ENCODE data around the gene PCGF6. TPM values are rescaled to one million over a fixed set of nuclear protein-coding genes. Genes with fewer than 3 reads are reported as not detected.

PCGF6 gene
- total RNA-seq, 4 donors from 2014 or later, result 5.4 to 10.9 (median 7.0) TPM

DNA sequence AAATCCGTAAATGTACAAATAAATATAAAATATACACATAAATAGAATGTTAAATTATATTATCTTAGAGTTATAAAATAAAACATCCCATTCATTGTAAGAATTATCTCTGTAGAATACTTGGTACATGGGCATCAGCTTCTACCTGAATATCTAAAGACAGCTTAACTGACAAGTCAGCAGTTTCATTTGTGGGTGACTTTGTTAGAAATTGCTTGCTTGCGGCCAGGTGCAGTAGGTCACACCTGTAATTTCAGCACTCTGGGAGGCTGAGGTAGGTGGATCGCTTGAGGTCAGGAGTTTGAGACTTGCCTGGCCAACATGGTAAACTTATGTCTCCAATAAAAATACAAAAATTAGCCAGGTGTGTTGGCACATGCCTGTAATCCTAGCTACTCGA lies 14.6 kb downstream of the PCGF6 start:
- WGBS, 2 donors, result 87 to 93% methylated on average over 4 of the region's 4 CpGs
- intact Hi-C loops (cut with DNase I; ENCODE audit: low total_unique reads), result no loop called here
- no peak for TF ChIP-seq POLR2A (IDR thresholded peaks at IDR 0.05)
- TF ChIP-seq, protein P1, sequence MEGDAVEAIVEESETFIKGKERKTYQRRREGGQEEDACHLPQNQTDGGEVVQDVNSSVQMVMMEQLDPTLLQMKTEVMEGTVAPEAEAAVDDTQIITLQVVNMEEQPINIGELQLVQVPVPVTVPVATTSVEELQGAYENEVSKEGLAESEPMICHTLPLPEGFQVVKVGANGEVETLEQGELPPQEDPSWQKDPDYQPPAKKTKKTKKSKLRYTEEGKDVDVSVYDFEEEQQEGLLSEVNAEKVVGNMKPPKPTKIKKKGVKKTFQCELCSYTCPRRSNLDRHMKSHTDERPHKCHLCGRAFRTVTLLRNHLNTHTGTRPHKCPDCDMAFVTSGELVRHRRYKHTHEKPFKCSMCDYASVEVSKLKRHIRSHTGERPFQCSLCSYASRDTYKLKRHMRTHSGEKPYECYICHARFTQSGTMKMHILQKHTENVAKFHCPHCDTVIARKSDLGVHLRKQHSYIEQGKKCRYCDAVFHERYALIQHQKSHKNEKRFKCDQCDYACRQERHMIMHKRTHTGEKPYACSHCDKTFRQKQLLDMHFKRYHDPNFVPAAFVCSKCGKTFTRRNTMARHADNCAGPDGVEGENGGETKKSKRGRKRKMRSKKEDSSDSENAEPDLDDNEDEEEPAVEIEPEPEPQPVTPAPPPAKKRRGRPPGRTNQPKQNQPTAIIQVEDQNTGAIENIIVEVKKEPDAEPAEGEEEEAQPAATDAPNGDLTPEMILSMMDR (IDR thresholded peaks at IDR 0.05), result no peak
- no peak for DNase-seq (ENCODE audit: low spot score in 2 of 2)
- no peak overlapping the region for H3K4me3 ChIP-seq (ENCODE audit: low read depth, poor library complexity, severe bottlenecking)

DNA sequence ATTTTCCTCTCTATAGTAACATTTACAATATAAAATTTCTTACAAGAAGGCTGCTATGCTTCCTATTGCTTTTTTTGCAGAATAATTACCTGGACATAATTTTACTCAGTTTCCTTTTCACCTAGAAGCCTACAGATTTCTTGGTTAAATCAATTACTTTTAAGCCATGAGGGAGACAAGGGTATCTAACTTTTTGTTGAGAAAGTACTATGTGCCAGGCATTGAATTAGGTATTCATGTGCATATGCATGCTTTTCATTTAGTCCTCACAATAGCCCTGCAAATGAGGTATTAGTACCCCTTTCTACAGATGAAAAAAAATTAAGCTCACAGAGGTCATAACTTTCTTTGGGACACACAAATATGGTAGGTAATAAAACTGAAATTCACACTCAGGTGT lies 16.4 kb downstream of the PCGF6 start:
- no peak overlapping the region for H3K4me3 ChIP-seq (ENCODE audit: low read depth, poor library complexity, severe bottlenecking)
- intact Hi-C loops (cut with DNase I; ENCODE audit: low total_unique reads), result no loop called here
- TF ChIP-seq, protein P1 (IDR thresholded peaks at IDR 0.05), result no peak
- no peak for TF ChIP-seq POLR2A (IDR thresholded peaks at IDR 0.05)
- no peak for DNase-seq (ENCODE audit: low spot score in 2 of 2)

DNA sequence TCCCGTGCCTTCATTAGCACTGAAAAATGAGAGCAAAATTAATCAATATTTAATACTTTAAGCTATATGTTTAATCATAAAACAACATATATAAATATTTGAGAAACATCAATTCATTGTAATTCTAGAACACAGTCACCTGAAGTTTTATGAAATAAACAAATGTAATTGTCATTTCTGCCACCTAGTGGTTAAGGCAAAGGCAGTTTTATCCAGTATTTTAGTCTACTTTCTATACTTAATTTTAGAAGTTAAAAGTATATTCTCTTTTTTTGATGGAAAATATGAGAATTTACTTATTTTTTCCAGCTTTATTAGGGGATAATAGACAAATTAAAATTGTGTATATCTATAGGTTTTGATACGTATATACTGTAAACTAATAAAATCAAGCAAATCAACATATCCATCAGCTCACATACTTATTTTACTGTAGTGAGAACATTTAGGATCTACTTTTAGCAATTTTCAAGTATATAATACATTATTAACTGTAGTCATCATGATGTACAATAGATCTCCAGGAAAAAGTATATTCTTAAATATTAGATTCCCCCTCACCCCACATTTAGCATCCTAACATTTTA lies 16.9 kb downstream of the PCGF6 start:
- no peak overlapping the region for H3K4me3 ChIP-seq (ENCODE audit: low read depth, poor library complexity, severe bottlenecking)
- 85 to 92% methylated on average over 2 of the region's 2 CpGs for WGBS, 2 donors
- TF ChIP-seq POLR2A (IDR thresholded peaks at IDR 0.05), result no peak
- TF ChIP-seq, protein P1 (IDR thresholded peaks at IDR 0.05), result no peak
- DNase-seq (ENCODE audit: low spot score in 2 of 2), result no peak
- intact Hi-C loops (cut with DNase I; ENCODE audit: low total_unique reads), result no loop called here

DNA sequence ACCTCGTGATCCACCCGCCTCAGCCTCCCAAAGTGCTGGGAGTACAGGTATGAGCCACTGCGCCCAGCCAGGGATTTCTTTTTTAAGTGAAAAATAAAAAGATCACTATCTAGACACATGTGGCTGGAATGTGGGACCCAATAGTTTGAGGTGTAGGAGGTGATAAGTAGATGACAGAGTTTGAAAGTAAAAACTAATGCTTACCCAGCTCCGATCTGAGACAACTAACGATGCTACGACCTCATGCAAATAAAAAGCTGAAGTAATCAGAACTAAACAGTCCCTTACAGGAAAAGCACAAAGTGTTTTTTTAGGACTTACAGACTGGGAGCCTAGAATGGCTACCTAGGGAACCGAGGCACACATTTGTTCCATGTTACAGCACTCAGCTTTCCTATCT lies 23.0 kb downstream of the PCGF6 start:
- H3K4me3 ChIP-seq (ENCODE audit: low read depth, poor library complexity, severe bottlenecking), result no peak overlapping the region
- 92 to 97% methylated on average over 7 of the region's 7 CpGs for WGBS, 2 donors
- DNase-seq (ENCODE audit: low spot score in 2 of 2), result no peak
- no peak for TF ChIP-seq POLR2A (IDR thresholded peaks at IDR 0.05)
- TF ChIP-seq, protein P1 (IDR thresholded peaks at IDR 0.05), result no peak
- intact Hi-C loops (cut with DNase I; ENCODE audit: low total_unique reads), result no loop called here

DNA sequence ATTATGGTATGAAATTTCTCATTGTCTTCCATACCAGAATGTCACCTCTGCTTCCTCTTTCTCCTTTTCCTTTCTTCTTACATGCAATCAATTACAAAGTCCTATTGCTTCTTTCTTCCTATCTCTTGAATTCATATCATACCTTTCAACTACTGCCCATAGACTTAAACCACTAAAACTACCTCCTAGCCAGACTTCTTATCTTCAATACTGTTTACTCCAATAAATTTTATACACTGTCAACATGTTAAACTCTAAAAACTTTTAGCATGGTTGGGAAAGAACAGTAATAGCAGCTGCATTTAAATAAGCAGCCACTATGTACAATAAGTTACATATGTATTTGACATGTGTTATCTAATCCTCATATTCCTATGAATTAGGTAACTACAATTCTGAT lies 34.9 kb downstream of the PCGF6 start:
- intact Hi-C loops (cut with DNase I; ENCODE audit: low total_unique reads), result no loop called here
- H3K4me3 ChIP-seq (ENCODE audit: low read depth, poor library complexity, severe bottlenecking), result no peak overlapping the region
- TF ChIP-seq POLR2A (IDR thresholded peaks at IDR 0.05), result no peak
- TF ChIP-seq, protein P1 (IDR thresholded peaks at IDR 0.05), result no peak
- no peak for DNase-seq (ENCODE audit: low spot score in 2 of 2)

DNA sequence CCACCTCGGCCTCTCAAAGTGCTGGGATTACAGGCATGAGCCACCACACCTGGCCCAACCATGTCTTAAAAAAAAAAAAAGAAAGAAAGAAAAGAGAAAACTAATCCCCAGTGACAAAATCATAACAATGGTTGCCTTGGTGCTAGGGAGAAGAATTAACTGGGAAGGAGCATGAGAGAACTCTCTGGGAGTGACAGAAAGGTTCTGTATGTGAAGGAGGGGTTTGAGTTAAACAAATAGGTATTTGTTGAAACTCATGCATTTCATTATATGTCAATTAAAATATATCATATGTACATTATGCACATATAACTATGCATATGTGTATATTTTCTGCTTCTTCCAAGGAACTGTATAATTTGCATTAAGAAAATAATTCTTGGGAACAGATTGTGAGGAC lies 40.7 kb downstream of the PCGF6 start:
- no peak overlapping the region for H3K4me3 ChIP-seq (ENCODE audit: low read depth, poor library complexity, severe bottlenecking)
- DNase-seq (ENCODE audit: low spot score in 2 of 2), result no peak
- intact Hi-C loops (cut with DNase I; ENCODE audit: low total_unique reads), result no loop called here
- WGBS, 2 donors, result 93 to 95% methylated on average over 1 of the region's 1 CpG
- TF ChIP-seq, protein P1 (IDR thresholded peaks at IDR 0.05), result no peak
- no peak for TF ChIP-seq POLR2A (IDR thresholded peaks at IDR 0.05)
